ENCODE results near the gene TOX2. TPM values are rescaled to one million over a fixed set of nuclear protein-coding genes. Genes with fewer than 3 reads are reported as not detected.

The TOX2 gene
- total RNA-seq, 1 donor, result 1.1 TPM

DNA sequence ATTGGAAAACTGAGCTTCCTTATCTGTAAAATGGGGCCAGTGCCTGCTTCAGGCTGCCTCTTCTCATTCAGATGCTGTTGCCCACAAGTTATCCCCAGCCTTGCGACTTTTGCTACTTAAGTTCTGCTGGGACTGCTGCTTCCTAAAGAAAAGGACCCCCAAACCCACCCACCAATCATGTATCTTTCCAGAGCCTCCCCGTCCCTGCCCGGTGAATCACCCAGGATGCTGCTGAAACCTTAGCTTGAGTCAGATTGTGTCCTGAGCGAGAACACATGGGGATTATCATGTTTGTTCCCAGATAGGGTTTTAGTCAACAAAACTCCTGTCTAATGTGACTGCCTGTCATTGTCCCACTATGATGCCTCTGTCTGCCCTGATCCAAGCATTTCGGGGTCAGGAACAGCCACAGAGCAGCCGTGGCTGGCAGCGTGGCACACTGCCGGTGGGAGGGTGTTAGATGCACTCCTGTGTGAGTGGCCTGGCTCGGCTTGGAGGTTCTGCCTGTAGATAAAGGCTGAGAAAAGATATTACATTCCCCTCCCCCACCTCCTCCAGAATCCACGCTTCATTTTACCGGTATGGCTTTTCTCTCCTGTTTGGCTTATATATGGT is 79.9 kb downstream of the TOX2 start:
- H2AFZ ChIP-seq (ENCODE audit: low read length), result no peak overlapping the region
- no peaks in the 10 kb centered on the region for H3K79me2 ChIP-seq (ENCODE audit: insufficient read depth, low read length)
- no peaks in the 10 kb centered on the region for H3K9me3 ChIP-seq (ENCODE audit: low read depth, low read length)
- H3K27ac ChIP-seq (ENCODE audit: low read depth, low read length), result no peak overlapping the region
- H3K4me3 ChIP-seq (ENCODE audit: insufficient read depth, low read length), result no peak overlapping the region
- H3K27me3 ChIP-seq (ENCODE audit: insufficient read depth, low read length), result no peaks in the 10 kb centered on the region
- no peaks in the 10 kb centered on the region for H3K36me3 ChIP-seq (ENCODE audit: insufficient read depth, low read length)
- DNase-seq (ENCODE audit: insufficient read length, low spot score, missing footprints), result no peak
- H4K20me1 ChIP-seq (ENCODE audit: insufficient read depth, low read length), result no peaks in the 10 kb centered on the region
- H3K4me1 ChIP-seq (ENCODE audit: insufficient read depth, low read length), result no peaks in the 10 kb centered on the region
- no peak overlapping the region for H3K4me2 ChIP-seq (ENCODE audit: insufficient read depth, low read length)
- no peak for TF ChIP-seq CTCF (IDR thresholded peaks at IDR 0.05; ENCODE audit: extremely low read depth, low read depth, low read length)

- no peak overlapping the region for H3K27ac ChIP-seq (ENCODE audit: low read depth, low read length)
- H3K79me2 ChIP-seq (ENCODE audit: insufficient read depth, low read length), result no peaks in the 10 kb centered on the region
- H3K4me1 ChIP-seq (ENCODE audit: insufficient read depth, low read length), result no peaks in the 10 kb centered on the region
- no peaks in the 10 kb centered on the region for H3K9me3 ChIP-seq (ENCODE audit: low read depth, low read length)
- H3K4me2 ChIP-seq (ENCODE audit: insufficient read depth, low read length), result no peak overlapping the region
- no peaks in the 10 kb centered on the region for H3K27me3 ChIP-seq (ENCODE audit: insufficient read depth, low read length)
- H3K4me3 ChIP-seq (ENCODE audit: insufficient read depth, low read length), result no peak overlapping the region
- no peaks in the 10 kb centered on the region for H4K20me1 ChIP-seq (ENCODE audit: insufficient read depth, low read length)
- no peak for TF ChIP-seq CTCF (IDR thresholded peaks at IDR 0.05; ENCODE audit: extremely low read depth, low read depth, low read length)
- H3K36me3 ChIP-seq (ENCODE audit: insufficient read depth, low read length), result no peaks in the 10 kb centered on the region
- no peak overlapping the region for H2AFZ ChIP-seq (ENCODE audit: low read length)
- no peak for DNase-seq (ENCODE audit: insufficient read length, low spot score, missing footprints)
These were observed 81.0 kb downstream of the TOX2 start for GRCh38 chr20:43995645-43996044.

GRCh38 chr20:43996240-43996930 is 81.7 kb downstream of the TOX2 start:
- no peak for DNase-seq (ENCODE audit: insufficient read length, low spot score, missing footprints)
- H3K27ac ChIP-seq (ENCODE audit: low read depth, low read length), result no peak overlapping the region

More at GRCh38 chr20:43996240-43996930, 81.7 kb downstream of the TOX2 start:
- no peaks in the 10 kb centered on the region for H3K4me1 ChIP-seq (ENCODE audit: insufficient read depth, low read length)
- TF ChIP-seq CTCF (IDR thresholded peaks at IDR 0.05; ENCODE audit: extremely low read depth, low read depth, low read length), result no peak
- no peak overlapping the region for H3K4me3 ChIP-seq (ENCODE audit: insufficient read depth, low read length)
- no peaks in the 10 kb centered on the region for H3K36me3 ChIP-seq (ENCODE audit: insufficient read depth, low read length)
- no peaks in the 10 kb centered on the region for H3K9me3 ChIP-seq (ENCODE audit: low read depth, low read length)
- H3K4me2 ChIP-seq (ENCODE audit: insufficient read depth, low read length), result no peak overlapping the region
- H2AFZ ChIP-seq (ENCODE audit: low read length), result no peak overlapping the region
- H3K79me2 ChIP-seq (ENCODE audit: insufficient read depth, low read length), result no peaks in the 10 kb centered on the region
- H4K20me1 ChIP-seq (ENCODE audit: insufficient read depth, low read length), result no peaks in the 10 kb centered on the region
- no peaks in the 10 kb centered on the region for H3K27me3 ChIP-seq (ENCODE audit: insufficient read depth, low read length)
